HG02798 (cell line): Measurements from ENCODE around the gene TMEM236.

Source experiments
- ATAC-seq: cut with Tn5 transposase; IDR thresholded peaks from one replicate; pipeline ENCODE4 v1.9.1; 2021; ENCODE audit warnings: mild to moderate bottlenecking; ENCODE audit not compliant: unreplicated experiment, poor library complexity

TMEM236 gene

GRCh38 chr10:17783751-17784150, 31.8 kb downstream of the TMEM236 start:
- ATAC-seq, result no peak

GRCh38 chr10:17784688-17785087, 32.7 kb downstream of the TMEM236 start:
- ATAC-seq, result no peak

GRCh38 chr10:17785276-17785930, 33.4 kb downstream of the TMEM236 start:
- ATAC-seq, result no peak

- ATAC-seq, result no peak
Measured at GRCh38 chr10:17787087-17787961, 35.3 kb downstream of the TMEM236 start.

- ATAC-seq, result no peak
Measured at GRCh38 chr10:17788646-17789045, 36.6 kb downstream of the TMEM236 start.

GRCh38 chr10:17789396-17789795, 37.4 kb downstream of the TMEM236 start:
- no peak for ATAC-seq

GRCh38 chr10:17790651-17791050, 38.6 kb downstream of the TMEM236 start:
- no peak for ATAC-seq

GRCh38 chr10:17792991-17793390, 41.0 kb downstream of the TMEM236 start:
- ATAC-seq, result no peak

- ATAC-seq, result no peak
Measured at GRCh38 chr10:17793823-17794644, 42.0 kb downstream of the TMEM236 start.

GRCh38 chr10:17795083-17795482, 43.1 kb downstream of the TMEM236 start:
- ATAC-seq, result no peak

GRCh38 chr10:17795813-17796594, 44.0 kb downstream of the TMEM236 start:
- ATAC-seq, result no peak

GRCh38 chr10:17801507-17801906, 49.5 kb downstream of the TMEM236 start:
- no peak for ATAC-seq

- no peak for ATAC-seq
Measured at GRCh38 chr10:17802350-17802749, 50.3 kb downstream of the TMEM236 start.

- no peak for ATAC-seq
Measured at GRCh38 chr10:17802976-17803375, 51.0 kb downstream of the TMEM236 start.

- ATAC-seq, result no peak
Measured at GRCh38 chr10:17805330-17805729, 53.3 kb downstream of the TMEM236 start.

- peak; percentile 79 for ATAC-seq
Measured at GRCh38 chr10:17805921-17806577, 54.0 kb downstream of the TMEM236 start.

GRCh38 chr10:17808971-17809841, 57.2 kb downstream of the TMEM236 start, which contains the start of gene MRC1:
Gene MRC1, plus strand, starts transcription at chr10:17809348. Its CDS starts 118 bp downstream, at chr10:17809466.
- no peak for ATAC-seq

GRCh38 chr10:17811146-17811865, 59.3 kb downstream of the TMEM236 start:
- ATAC-seq, result no peak
